ENCODE data around the gene EDC3. TPM values are rescaled to one million over a fixed set of nuclear protein-coding genes. Genes with fewer than 3 reads are reported as not detected.

The EDC3 gene
- total and polyA plus RNA-seq, 7 experiments from 2014 or later: 25.3 to 45.3 (median 34.2) TPM

GRCh38 chr15:74725225-74725774, 29.5 kb upstream of the EDC3 start, which contains the start of gene CYP1A1:
TSS of gene CYP1A1 (minus strand) at chr15:74725528. CDS start at chr15:74723097, 2,431 bp downstream.
- H3K27me3 Mint-ChIP-seq: peaks cover 0 to 37% (median 6%) of the 10 kb centered on the region in 5 donors
- H3K4me3 Mint-ChIP-seq: peak within 1 kb of the TSS; percentile 69 to 86 (median 78)
- intact Hi-C loops (cut with micrococcal nuclease): no loop called here
- peaks cover 4 to 12% (median 7%) of the 10 kb centered on the region in 7 donors for H3K4me1 Mint-ChIP-seq
- peaks cover 0 to 5% (median 0%) of the 10 kb centered on the region in 5 donors for H3K36me3 Mint-ChIP-seq
- Histone ChIP-seq H3K4me3 (ENCODE audit: low read length) (peak within 1 kb of the TSS; percentile 64), H3K36me3 (ENCODE audit: control insufficient read depth in 2 of 3, insufficient read depth in 3 of 3, low read length in 3 of 3) (no peaks in the 10 kb centered on the region), H3K27ac (ENCODE audit: low read depth, low read length) (peak within 1 kb of the TSS; percentile 42), H3K9me3 (ENCODE audit: control insufficient read depth in 2 of 3, low read length in 3 of 3) (no peaks in the 10 kb centered on the region), H3K4me1 (ENCODE audit: control insufficient read depth in 2 of 2, insufficient read depth in 2 of 2, low read length in 2 of 2) (peaks cover 3 to 6% of the 10 kb centered on the region in 2 donors), H3K27me3 (ENCODE audit: control insufficient read depth in 2 of 2, insufficient read depth in 2 of 2, low read length in 2 of 2) (no peaks in the 10 kb centered on the region)
- H3K27ac Mint-ChIP-seq: peak within 1 kb of the TSS in 2 of 9 donors; percentile 8 to 76
- peaks cover 0 to 2% (median 0%) of the 10 kb centered on the region in 11 donors for H3K9me3 Mint-ChIP-seq
- CTCF ChIA-PET: interaction anchor here (0.6 kb wide), 1 partner anchor 11 kb away, joined by 3 read pairs; no protein-coding TSS in a partner anchor
- POLR2A ChIA-PET: no interaction called here
- DNase-seq (peak in 5 of 9 donors; percentile 13 to 34 (median 19)), ATAC-seq (peak; percentile 42)

- Mint-ChIP-seq H3K27me3 (peaks cover 0 to 34% (median under 1%) of the 10 kb centered on the region in 5 donors), H3K9me3 (peaks cover 0 to 2% (median 0%) of the 10 kb centered on the region in 11 donors), H3K4me3 (peak overlapping the region; percentile 60 to 86 (median 78)), H3K27ac (no peak overlapping the region), H3K4me1 (peaks cover 4 to 12% (median 7%) of the 10 kb centered on the region in 7 donors), H3K36me3 (peaks cover 0 to 5% (median 0%) of the 10 kb centered on the region in 5 donors)
- CTCF ChIA-PET: interaction anchor here (0.6 kb wide), 1 partner anchor 10 kb away, joined by 3 read pairs; no protein-coding TSS in a partner anchor
- DNase-seq (no peak), ATAC-seq (no peak)
- peaks cover 3 to 6% of the 10 kb centered on the region in 2 donors for H3K4me1 ChIP-seq (ENCODE audit: control insufficient read depth in 2 of 2, insufficient read depth in 2 of 2, low read length in 2 of 2)
- POLR2A ChIA-PET: no interaction called here
- H3K27ac ChIP-seq (ENCODE audit: low read depth, low read length): no peak overlapping the region
- no peaks in the 10 kb centered on the region for H3K27me3 ChIP-seq (ENCODE audit: control insufficient read depth in 2 of 2, insufficient read depth in 2 of 2, low read length in 2 of 2)
- H3K36me3 ChIP-seq (ENCODE audit: control insufficient read depth in 2 of 3, insufficient read depth in 3 of 3, low read length in 3 of 3): no peaks in the 10 kb centered on the region
- H3K9me3 ChIP-seq (ENCODE audit: control insufficient read depth in 2 of 3, low read length in 3 of 3): no peaks in the 10 kb centered on the region
- intact Hi-C loops (cut with micrococcal nuclease): no loop called here
- no peak overlapping the region for H3K4me3 ChIP-seq (ENCODE audit: low read length)
Observed at GRCh38 chr15:74724570-74725224, 28.9 kb upstream of the EDC3 start.

- Mint-ChIP-seq H3K27ac (no peak overlapping the region), H3K36me3 (peaks cover 0 to 5% (median 0%) of the 10 kb centered on the region in 5 donors), H3K4me3 (peak overlapping the region in 3 of 10 donors; percentile 51 to 54 (median 53)), H3K27me3 (peaks cover 0 to 34% (median 0%) of the 10 kb centered on the region in 5 donors), H3K9me3 (peaks cover 0 to 2% (median 0%) of the 10 kb centered on the region in 11 donors), H3K4me1 (peaks cover 4 to 12% (median 7%) of the 10 kb centered on the region in 7 donors)
- ChIA-PET POLR2A (no interaction called here), CTCF (no interaction called here)
- H3K4me1 ChIP-seq (ENCODE audit: control insufficient read depth in 2 of 2, insufficient read depth in 2 of 2, low read length in 2 of 2): peaks cover 3 to 6% of the 10 kb centered on the region in 2 donors
- no peak overlapping the region for H3K4me3 ChIP-seq (ENCODE audit: low read length)
- H3K27ac ChIP-seq (ENCODE audit: low read depth, low read length): no peak overlapping the region
- peak in 4 of 9 donors; percentile 25 to 42 (median 30) for DNase-seq
- peak; percentile 55 for ATAC-seq
- H3K36me3 ChIP-seq (ENCODE audit: control insufficient read depth in 2 of 3, insufficient read depth in 3 of 3, low read length in 3 of 3): no peaks in the 10 kb centered on the region
- intact Hi-C loops (cut with micrococcal nuclease): no loop called here
- no peaks in the 10 kb centered on the region for H3K27me3 ChIP-seq (ENCODE audit: control insufficient read depth in 2 of 2, insufficient read depth in 2 of 2, low read length in 2 of 2)
- H3K9me3 ChIP-seq (ENCODE audit: control insufficient read depth in 2 of 3, low read length in 3 of 3): no peaks in the 10 kb centered on the region
Observed at GRCh38 chr15:74723754-74724334, 28.0 kb upstream of the EDC3 start.

- POLR2A ChIA-PET: no interaction called here
- Histone ChIP-seq H3K4me1 (ENCODE audit: control insufficient read depth in 2 of 2, insufficient read depth in 2 of 2, low read length in 2 of 2) (peaks cover 3 to 6% of the 10 kb centered on the region in 2 donors), H3K36me3 (ENCODE audit: control insufficient read depth in 2 of 3, insufficient read depth in 3 of 3, low read length in 3 of 3) (no peaks in the 10 kb centered on the region), H3K27me3 (ENCODE audit: control insufficient read depth in 2 of 2, insufficient read depth in 2 of 2, low read length in 2 of 2) (no peaks in the 10 kb centered on the region), H3K9me3 (ENCODE audit: control insufficient read depth in 2 of 3, low read length in 3 of 3) (no peaks in the 10 kb centered on the region), H3K27ac (ENCODE audit: low read depth, low read length) (no peak overlapping the region), H3K4me3 (ENCODE audit: low read length) (no peak overlapping the region)
- intact Hi-C loops (cut with micrococcal nuclease): no loop called here
- Mint-ChIP-seq H3K4me1 (peaks cover 4 to 12% (median 7%) of the 10 kb centered on the region in 7 donors), H3K36me3 (peaks cover 0 to 5% (median 0%) of the 10 kb centered on the region in 5 donors), H3K27me3 (peaks cover 0 to 34% (median 0%) of the 10 kb centered on the region in 5 donors), H3K9me3 (peaks cover 0 to 2% (median 0%) of the 10 kb centered on the region in 11 donors), H3K4me3 (no peak overlapping the region), H3K27ac (no peak overlapping the region)
- ATAC-seq (no peak), DNase-seq (no peak)
- CTCF ChIA-PET: no interaction called here
Observed at GRCh38 chr15:74723187-74723586, 27.4 kb upstream of the EDC3 start.

GRCh38 chr15:74722591-74722990, 26.8 kb upstream of the EDC3 start:
- POLR2A ChIA-PET: no interaction called here
- DNase-seq: no peak
- no peak overlapping the region for H3K27ac ChIP-seq (ENCODE audit: low read depth, low read length)

GRCh38 chr15:74716651-74717050, 20.8 kb upstream of the EDC3 start:
- CTCF ChIA-PET: no interaction called here
- Mint-ChIP-seq H3K4me3 (no peak overlapping the region), H3K9me3 (no peaks in the 10 kb centered on the region), H3K4me1 (peaks cover 0 to 3% (median 0%) of the 10 kb centered on the region in 7 donors), H3K27ac (no peak overlapping the region), H3K36me3 (no peaks in the 10 kb centered on the region), H3K27me3 (peaks cover 0 to 4% (median 0%) of the 10 kb centered on the region in 5 donors)
- Histone ChIP-seq H3K27ac (ENCODE audit: low read depth, low read length) (no peak overlapping the region), H3K36me3 (ENCODE audit: control insufficient read depth in 2 of 3, insufficient read depth in 3 of 3, low read length in 3 of 3) (no peaks in the 10 kb centered on the region), H3K4me1 (ENCODE audit: control insufficient read depth in 2 of 2, insufficient read depth in 2 of 2, low read length in 2 of 2) (no peaks in the 10 kb centered on the region), H3K27me3 (ENCODE audit: control insufficient read depth in 2 of 2, insufficient read depth in 2 of 2, low read length in 2 of 2) (no peaks in the 10 kb centered on the region), H3K9me3 (ENCODE audit: control insufficient read depth in 2 of 3, low read length in 3 of 3) (no peaks in the 10 kb centered on the region), H3K4me3 (ENCODE audit: low read length) (no peak overlapping the region)
- no peak for ATAC-seq
- intact Hi-C loops (cut with micrococcal nuclease): no loop called here
- no peak for DNase-seq
- POLR2A ChIA-PET: no interaction called here

More at GRCh38 chr15:74722591-74722990, 26.8 kb upstream of the EDC3 start:
- no peak overlapping the region for H3K4me3 Mint-ChIP-seq
- peaks cover 3 to 6% of the 10 kb centered on the region in 2 donors for H3K4me1 ChIP-seq (ENCODE audit: control insufficient read depth in 2 of 2, insufficient read depth in 2 of 2, low read length in 2 of 2)
- H3K36me3 ChIP-seq (ENCODE audit: control insufficient read depth in 2 of 3, insufficient read depth in 3 of 3, low read length in 3 of 3): no peaks in the 10 kb centered on the region
- peaks cover 0 to 32% (median 0%) of the 10 kb centered on the region in 5 donors for H3K27me3 Mint-ChIP-seq
- CTCF ChIA-PET: no interaction called here
- H3K27ac Mint-ChIP-seq: no peak overlapping the region
- no peak overlapping the region for H3K4me3 ChIP-seq (ENCODE audit: low read length)
- H3K27me3 ChIP-seq (ENCODE audit: control insufficient read depth in 2 of 2, insufficient read depth in 2 of 2, low read length in 2 of 2): no peaks in the 10 kb centered on the region
- ATAC-seq: no peak
- H3K36me3 Mint-ChIP-seq: peaks cover 0 to 5% (median 0%) of the 10 kb centered on the region in 5 donors
- no peaks in the 10 kb centered on the region for H3K9me3 Mint-ChIP-seq
- H3K4me1 Mint-ChIP-seq: peaks cover 4 to 12% (median 7%) of the 10 kb centered on the region in 7 donors
- intact Hi-C loops (cut with micrococcal nuclease): no loop called here
- H3K9me3 ChIP-seq (ENCODE audit: control insufficient read depth in 2 of 3, low read length in 3 of 3): no peaks in the 10 kb centered on the region

Measured in naive thymus-derived CD4-positive, alpha-beta T cell (primary cell).